Activated CD8-positive, alpha-beta memory T cell treated with anti-CD3 and anti-CD28 coated beads, Interleukin-2, amount 50 U/mL, for 24 hours (primary cell): ENCODE results near the gene LRCH3.
"Not testable (repeated sequence)": the region's sequence is repeated elsewhere in the genome, so short reads cannot be mapped to it uniquely, and the experiment has no call there.

Source experiments
- DNase-seq: peaks from one replicate; pipeline ENCODE4 v3.0.0-alpha.2; 2020; ENCODE audit errors: extremely low read depth

The LRCH3 gene

GRCh38 chr3:197883541-197883940 is 92.5 kb downstream of the LRCH3 start:
- no peak for DNase-seq

GRCh38 chr3:197884330-197884729 is 93.3 kb downstream of the LRCH3 start:
- not testable (repeated sequence) for DNase-seq

GRCh38 chr3:197886052-197886451 is 95.0 kb downstream of the LRCH3 start:
- not testable (repeated sequence) for DNase-seq

GRCh38 chr3:197887430-197888053 is 96.5 kb downstream of the LRCH3 start:
- DNase-seq: not testable (repeated sequence)

- no peak for DNase-seq
Measured at GRCh38 chr3:197888511-197888910, 97.5 kb downstream of the LRCH3 start.

- DNase-seq: no peak
Measured at GRCh38 chr3:197889204-197889930, 98.3 kb downstream of the LRCH3 start.

- DNase-seq: no peak
Measured at GRCh38 chr3:197890693-197891092, 99.6 kb downstream of the LRCH3 start.

GRCh38 chr3:197892162-197892561 is 101.1 kb downstream of the LRCH3 start:
- DNase-seq: no peak

- no peak for DNase-seq
Measured at GRCh38 chr3:197896421-197896820, 105.4 kb downstream of the LRCH3 start.

GRCh38 chr3:197899833-197900478 is 108.9 kb downstream of the LRCH3 start:
- DNase-seq: no peak

- DNase-seq: no peak
Measured at GRCh38 chr3:197901626-197902025, 110.6 kb downstream of the LRCH3 start.

GRCh38 chr3:197906023-197906849 is 115.2 kb downstream of the LRCH3 start:
- peak; percentile 66 for DNase-seq

- no peak for DNase-seq
Measured at GRCh38 chr3:197906850-197907187, 115.8 kb downstream of the LRCH3 start.

- DNase-seq: no peak
Measured at GRCh38 chr3:197907196-197907595, 116.1 kb downstream of the LRCH3 start.

- not testable (repeated sequence) for DNase-seq
Measured at GRCh38 chr3:197908550-197908949, 117.5 kb downstream of the LRCH3 start.

GRCh38 chr3:197908957-197909701 is 118.1 kb downstream of the LRCH3 start:
- no peak for DNase-seq

GRCh38 chr3:197912741-197913476 is 121.9 kb downstream of the LRCH3 start:
- DNase-seq: no peak

GRCh38 chr3:197913641-197914380 is 122.8 kb downstream of the LRCH3 start:
- DNase-seq: no peak

GRCh38 chr3:197921429-197922275 is 130.6 kb downstream of the LRCH3 start:
- not testable (repeated sequence) for DNase-seq
